Lower lobe of right lung (tissue), 2 donors: Measurements from ENCODE around the gene ADAMTS17. TPM values are rescaled to one million over a fixed set of nuclear protein-coding genes. Genes with fewer than 3 reads are reported as not detected.

Source experiments
- ATAC-seq, 2 donors: fragments of 200-7000 bp; cut with Tn5 transposase; one replicate each; pipeline ENCODE4 v1.9.1; 2020 to 2022; ENCODE audit warnings: mild to moderate bottlenecking in 2 of 2, moderate library complexity in 2 of 2
- DNase-seq: peaks from one replicate; pipeline ENCODE4 v3.0.0-alpha.2; 2020
- H3K27ac ChIP-seq: fragments of 200-600 bp; one replicate; pipeline ENCODE4 v1.8.0; 2022
- H3K27me3 ChIP-seq: fragments of 200-600 bp; one replicate; pipeline ENCODE4 v1.8.0; 2022; ENCODE audit warnings: low read depth
- H3K36me3 ChIP-seq: fragments of 200-600 bp; one replicate; pipeline ENCODE4 v1.8.0; 2022; ENCODE audit warnings: mild to moderate bottlenecking
- H3K4me1 ChIP-seq: fragments of 200-600 bp; one replicate; pipeline ENCODE4 v1.8.0; 2022
- H3K4me3 ChIP-seq: fragments of 200-600 bp; one replicate; pipeline ENCODE4 v1.8.0; 2022; ENCODE audit warnings: mild to moderate bottlenecking
- H3K9me3 ChIP-seq: fragments of 200-600 bp; one replicate; pipeline ENCODE4 v1.8.0; 2022
- intact Hi-C: fragments of 100-400 bp; cut with DNase I; formaldehyde crosslinking; loops from one replicate; pipeline ENCODE4 v1.11.0; 2022
- total RNA-seq: library from RNA; stranded (reverse); fragmentation: NEBNext Ultra II Directional; extraction: Animal tissue kit (Norgen Biotek cat#: 25700); gene quantifications from one replicate; pipeline ENCODE4 v1.2.1, GENCODE V29; 2021
- TF ChIP-seq, protein P1 (sequence below): fragments of 200-600 bp; IDR thresholded peaks from one replicate; pipeline ENCODE4 v1.8.0; 2022; ENCODE audit warnings: antibody characterized with exemption, mild to moderate bottlenecking
- donor health status: DM: no; HTN: yes; CAD: no; lungs with severe emphysema.

Gene ADAMTS17
- total RNA-seq, 1 donor from 2014 or later, result 3.0 TPM

DNA sequence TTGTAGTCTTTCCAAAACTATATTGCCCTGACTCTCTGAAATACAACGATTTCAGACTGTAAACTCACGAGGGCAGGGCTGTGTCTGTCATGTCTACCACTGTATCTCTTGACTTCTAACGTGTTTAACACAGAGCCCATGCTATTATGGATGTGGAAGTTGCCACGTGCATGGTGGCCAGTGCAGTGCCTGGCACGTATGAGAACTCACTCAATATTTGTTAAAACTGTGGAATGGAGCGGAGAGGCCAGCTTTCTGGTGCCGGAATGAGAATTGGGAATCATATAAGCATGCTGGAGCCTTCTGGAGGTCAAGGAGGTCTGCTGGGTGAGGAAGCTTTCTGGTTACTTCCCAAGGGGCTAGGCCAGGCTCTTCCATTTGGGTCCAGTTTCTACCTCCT lies 387.9 kb downstream of the ADAMTS17 start:
- H3K36me3 ChIP-seq, result no peaks in the 10 kb centered on the region
- H3K9me3 ChIP-seq, result no peaks in the 10 kb centered on the region
- no peak for ATAC-seq
- intact Hi-C loops, result no loop called here
- no peak for DNase-seq
- no peaks in the 10 kb centered on the region for H3K27me3 ChIP-seq
- no peak overlapping the region for H3K27ac ChIP-seq
- no peaks in the 10 kb centered on the region for H3K4me1 ChIP-seq
- H3K4me3 ChIP-seq, result no peak overlapping the region
- TF ChIP-seq, protein P1, sequence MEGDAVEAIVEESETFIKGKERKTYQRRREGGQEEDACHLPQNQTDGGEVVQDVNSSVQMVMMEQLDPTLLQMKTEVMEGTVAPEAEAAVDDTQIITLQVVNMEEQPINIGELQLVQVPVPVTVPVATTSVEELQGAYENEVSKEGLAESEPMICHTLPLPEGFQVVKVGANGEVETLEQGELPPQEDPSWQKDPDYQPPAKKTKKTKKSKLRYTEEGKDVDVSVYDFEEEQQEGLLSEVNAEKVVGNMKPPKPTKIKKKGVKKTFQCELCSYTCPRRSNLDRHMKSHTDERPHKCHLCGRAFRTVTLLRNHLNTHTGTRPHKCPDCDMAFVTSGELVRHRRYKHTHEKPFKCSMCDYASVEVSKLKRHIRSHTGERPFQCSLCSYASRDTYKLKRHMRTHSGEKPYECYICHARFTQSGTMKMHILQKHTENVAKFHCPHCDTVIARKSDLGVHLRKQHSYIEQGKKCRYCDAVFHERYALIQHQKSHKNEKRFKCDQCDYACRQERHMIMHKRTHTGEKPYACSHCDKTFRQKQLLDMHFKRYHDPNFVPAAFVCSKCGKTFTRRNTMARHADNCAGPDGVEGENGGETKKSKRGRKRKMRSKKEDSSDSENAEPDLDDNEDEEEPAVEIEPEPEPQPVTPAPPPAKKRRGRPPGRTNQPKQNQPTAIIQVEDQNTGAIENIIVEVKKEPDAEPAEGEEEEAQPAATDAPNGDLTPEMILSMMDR, result no peak

DNA sequence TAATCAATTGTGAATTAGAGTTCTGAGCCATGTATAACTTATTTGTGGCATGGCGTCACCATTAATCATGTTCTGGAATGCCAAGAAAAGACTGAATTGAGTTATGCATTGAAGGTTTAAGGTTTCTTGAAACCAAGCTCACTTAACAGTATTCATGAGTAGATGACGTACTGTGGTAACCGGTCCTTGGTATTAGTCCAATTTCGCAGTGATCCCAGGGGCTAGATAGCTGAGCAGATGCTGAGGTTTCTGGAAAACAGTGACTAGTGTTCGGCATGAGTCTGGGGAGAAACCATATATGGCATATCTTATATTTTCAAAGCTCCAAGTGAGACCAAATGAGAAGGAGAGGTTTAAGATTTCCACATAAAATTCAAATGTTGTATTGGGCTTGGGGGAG lies 390.3 kb downstream of the ADAMTS17 start:
- Histone ChIP-seq H3K27ac (no peak overlapping the region), H3K27me3 (no peaks in the 10 kb centered on the region), H3K4me1 (no peaks in the 10 kb centered on the region), H3K4me3 (no peak overlapping the region), H3K36me3 (no peaks in the 10 kb centered on the region), H3K9me3 (no peaks in the 10 kb centered on the region)
- TF ChIP-seq, protein P1, result no peak
- intact Hi-C loops, result no loop called here
- no peak for DNase-seq
- no peak for ATAC-seq

DNA sequence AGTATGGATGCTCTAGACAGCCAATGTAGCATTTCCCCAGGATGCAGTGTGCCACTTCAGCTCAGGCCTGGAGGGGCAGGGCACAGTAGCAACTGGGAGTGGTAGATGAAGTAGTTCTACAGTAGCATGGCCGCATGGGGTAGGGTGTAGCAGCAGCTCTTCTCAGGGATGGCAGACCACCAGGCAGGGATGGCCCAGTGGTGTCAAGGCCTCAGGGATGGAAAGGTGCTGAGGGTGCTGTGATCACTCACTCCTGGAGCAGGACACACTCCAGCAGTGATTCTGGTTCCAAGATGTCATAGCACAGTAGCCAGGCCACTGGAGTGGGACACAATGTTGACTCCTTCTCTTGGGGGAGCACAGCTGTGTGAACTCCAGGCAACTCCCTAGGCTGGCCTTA lies 397.6 kb downstream of the ADAMTS17 start:
- no peak overlapping the region for H3K4me3 ChIP-seq
- no peaks in the 10 kb centered on the region for H3K36me3 ChIP-seq
- ATAC-seq, result no peak
- no peaks in the 10 kb centered on the region for H3K27me3 ChIP-seq
- no peak for DNase-seq
- no peaks in the 10 kb centered on the region for H3K4me1 ChIP-seq
- no peak overlapping the region for H3K27ac ChIP-seq
- TF ChIP-seq, protein P1, result no peak
- intact Hi-C loops, result no loop called here
- peaks cover 23% of the 10 kb centered on the region for H3K9me3 ChIP-seq

DNA sequence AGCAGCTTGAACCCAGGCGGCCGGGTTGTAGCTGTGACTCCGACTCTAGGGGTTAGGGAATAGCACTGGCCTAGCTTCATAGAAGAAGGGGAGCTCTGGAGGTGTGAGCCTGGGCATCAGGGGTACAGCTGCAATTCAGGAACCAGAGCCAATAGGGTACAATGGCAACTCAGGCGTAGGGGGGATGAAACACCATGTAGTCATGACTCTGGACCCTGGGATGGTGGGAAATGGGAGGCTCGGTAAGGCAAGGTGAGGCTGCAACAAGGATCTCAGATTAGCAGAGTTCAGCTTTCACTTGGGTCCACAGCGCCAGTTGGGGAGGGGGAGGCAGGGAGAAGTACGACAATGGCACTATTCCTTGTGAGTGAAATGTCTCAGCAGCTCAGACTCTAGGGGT lies 398.3 kb downstream of the ADAMTS17 start:
- Histone ChIP-seq H3K4me1 (no peaks in the 10 kb centered on the region), H3K27ac (no peak overlapping the region), H3K4me3 (no peak overlapping the region), H3K36me3 (no peaks in the 10 kb centered on the region), H3K9me3 (peaks cover 23% of the 10 kb centered on the region), H3K27me3 (no peaks in the 10 kb centered on the region)
- TF ChIP-seq, protein P1, result no peak
- no peak for ATAC-seq
- intact Hi-C loops, result no loop called here
- no peak for DNase-seq

DNA sequence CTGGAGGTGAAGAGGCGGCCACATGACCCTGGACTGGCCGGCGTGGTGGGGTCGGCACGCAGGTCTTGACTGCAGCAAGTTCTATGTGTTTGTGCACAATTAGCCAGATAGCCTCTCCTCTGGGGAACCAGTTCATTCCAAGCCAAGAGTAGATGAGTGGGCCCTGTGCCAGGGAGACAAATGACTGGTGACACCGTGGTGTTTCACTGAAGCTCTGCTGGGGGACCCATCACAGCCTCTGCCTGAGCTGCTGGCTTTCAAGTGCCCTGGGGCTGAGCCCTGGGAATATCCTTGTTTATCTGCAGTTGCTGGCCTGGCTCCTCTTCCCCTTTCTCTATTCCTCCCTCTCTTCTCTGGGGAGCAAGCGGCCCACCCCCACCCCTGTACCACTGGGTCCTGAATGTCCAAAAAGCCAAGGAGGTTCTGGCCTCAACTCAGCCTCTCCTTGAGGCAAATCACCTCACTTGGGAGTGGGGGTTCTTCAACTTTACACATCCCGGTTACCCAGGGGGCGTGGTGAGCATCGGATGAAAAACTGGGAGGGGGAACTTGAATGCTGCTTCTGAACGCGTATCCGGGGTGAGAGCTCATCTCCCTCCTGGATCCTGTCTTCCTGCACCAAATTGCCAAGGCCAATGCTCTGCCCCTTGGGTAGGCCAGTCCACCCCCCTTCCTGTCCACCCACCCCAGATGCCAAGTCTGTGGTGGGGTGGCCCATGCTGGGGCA lies 408.9 kb downstream of the ADAMTS17 start:
- intact Hi-C loops, result no loop called here
- ATAC-seq (no peak), DNase-seq (no peak)
- Histone ChIP-seq H3K27ac (no peak overlapping the region), H3K4me3 (no peak overlapping the region), H3K27me3 (no peaks in the 10 kb centered on the region), H3K36me3 (no peaks in the 10 kb centered on the region), H3K9me3 (no peaks in the 10 kb centered on the region), H3K4me1 (peaks cover 5% of the 10 kb centered on the region)
- TF ChIP-seq, protein P1, result no peak
